HG02678 (cell line): ENCODE data around the gene STX8.
"Not testable (repeated sequence)": the region's sequence is repeated elsewhere in the genome, so short reads cannot be mapped to it uniquely, and the experiment has no call there.

ENCODE experiments used
- ATAC-seq: cut with Tn5 transposase; IDR thresholded peaks from one replicate; pipeline ENCODE4 v1.9.1; 2021; ENCODE audit warnings: mild to moderate bottlenecking, moderate library complexity; ENCODE audit not compliant: unreplicated experiment

STX8 gene

GRCh38 chr17:9355846-9356245 lies 219.8 kb downstream of the STX8 start:
- no peak for ATAC-seq

DNA sequence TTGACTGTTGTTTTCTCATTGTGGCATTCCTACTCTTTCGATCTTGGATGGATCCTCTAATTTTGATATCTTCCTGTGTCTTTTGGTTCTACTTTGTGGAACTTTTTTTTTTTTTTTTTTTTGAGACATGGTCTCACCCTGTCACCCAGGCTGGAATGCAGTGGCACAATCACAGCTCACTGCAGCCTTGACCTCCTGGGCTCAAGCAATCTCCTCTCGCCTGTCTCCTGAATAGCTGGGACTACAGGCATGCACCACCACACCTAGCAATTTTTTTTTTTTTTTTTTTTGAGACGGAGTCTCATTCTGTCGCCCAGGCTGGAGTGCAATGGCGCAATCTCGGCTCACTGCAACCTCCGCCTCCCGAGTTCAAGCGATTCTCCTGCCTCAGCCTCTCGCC lies 220.4 kb downstream of the STX8 start:
- ATAC-seq: not testable (repeated sequence)

- no peak for ATAC-seq
Observed at GRCh38 chr17:9350080-9350479, 225.5 kb downstream of the STX8 start.

DNA sequence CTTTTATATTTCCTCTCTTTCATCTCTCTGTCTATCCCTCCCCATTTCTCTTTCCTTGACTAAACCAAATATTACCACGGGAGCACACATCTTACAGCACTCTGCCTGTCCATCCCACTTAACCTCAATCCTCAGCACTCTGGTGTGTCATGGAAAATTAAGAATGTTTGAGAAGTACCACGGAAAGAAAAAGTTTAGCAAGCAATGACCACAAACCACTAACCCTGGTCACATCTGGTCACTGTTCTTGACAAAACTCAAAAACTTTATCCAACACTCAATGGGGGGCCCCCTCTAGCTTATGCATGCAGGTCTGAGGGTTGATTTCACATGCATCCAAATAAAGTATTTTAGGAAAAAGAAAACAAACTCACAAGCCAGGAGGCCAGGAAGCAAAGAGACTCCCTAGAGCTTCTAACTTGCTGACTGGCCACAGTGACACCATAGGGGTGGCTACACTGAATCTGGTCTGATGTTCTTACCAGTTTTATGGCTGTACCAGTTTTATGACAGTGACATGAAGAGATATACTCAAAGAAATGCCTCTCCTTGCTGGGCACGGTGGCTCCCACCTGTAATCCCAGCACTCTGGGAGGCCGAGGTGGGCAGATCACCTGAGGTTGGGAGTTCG lies 229.2 kb downstream of the STX8 start:
- ATAC-seq: no peak

DNA sequence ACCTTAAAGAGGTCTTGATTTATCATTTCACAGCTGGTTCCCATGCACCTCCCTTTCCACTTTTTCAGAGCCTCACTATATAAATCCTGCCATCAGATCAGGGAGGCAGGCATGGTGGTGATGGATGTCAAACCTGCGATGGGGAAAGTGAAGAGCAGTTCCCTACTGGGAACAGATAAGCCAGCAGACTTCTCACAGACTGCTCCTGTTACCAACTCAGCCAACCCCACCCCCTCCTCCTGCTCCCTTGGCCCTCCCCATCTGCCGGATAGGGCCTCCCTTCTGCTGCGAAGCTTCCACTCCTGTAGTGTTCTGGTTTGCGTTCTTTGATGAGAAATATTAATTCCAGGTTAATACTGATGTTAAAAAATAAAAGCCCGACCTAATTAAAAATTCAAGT lies 232.1 kb downstream of the STX8 start:
- ATAC-seq: no peak

GRCh38 chr17:9342225-9342624 lies 233.4 kb downstream of the STX8 start:
- no peak for ATAC-seq

DNA sequence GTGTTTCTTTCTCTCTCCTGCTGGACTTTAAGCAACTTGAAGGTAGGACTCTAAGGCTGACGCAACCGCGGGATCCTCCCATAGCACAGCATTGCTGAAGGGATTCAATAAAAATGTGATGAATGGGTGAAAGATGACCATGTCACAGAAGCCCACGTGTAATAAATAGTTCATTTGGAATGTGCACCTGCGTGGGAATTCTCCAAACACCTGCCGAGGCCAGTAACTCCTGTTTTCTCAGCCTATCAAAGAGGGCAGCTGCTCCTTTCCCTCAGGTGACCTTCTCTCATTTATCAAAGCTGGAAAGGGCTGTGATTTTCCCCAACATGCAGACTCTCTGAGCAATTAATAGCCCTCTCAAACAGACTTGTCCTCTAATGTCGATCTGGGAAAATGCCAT lies 235.7 kb downstream of the STX8 start:
- ATAC-seq: no peak

GRCh38 chr17:9339482-9339881 lies 236.1 kb downstream of the STX8 start:
- ATAC-seq: not testable (repeated sequence)

DNA sequence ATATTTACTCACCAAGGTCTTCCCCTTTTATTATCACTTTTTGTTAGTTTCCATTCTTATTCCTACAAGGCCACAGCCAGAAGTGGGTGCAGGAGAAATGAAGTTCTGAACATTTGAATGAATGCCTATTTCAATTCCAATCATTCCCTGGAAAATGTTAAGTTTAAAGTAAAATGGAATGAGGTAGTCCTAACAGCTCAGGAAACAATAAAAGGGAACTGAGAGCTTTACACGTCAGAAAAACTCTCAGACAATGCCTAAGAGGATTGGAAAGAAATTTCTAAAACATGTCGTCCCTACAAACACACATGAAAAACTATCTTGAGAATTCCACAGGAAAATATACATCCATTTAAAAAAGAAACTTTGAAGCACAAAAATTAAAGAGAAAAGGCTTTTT lies 238.8 kb downstream of the STX8 start:
- no peak for ATAC-seq

- no peak for ATAC-seq
Observed at GRCh38 chr17:9334536-9335446, 240.8 kb downstream of the STX8 start.

GRCh38 chr17:9332132-9332494 lies 243.5 kb downstream of the STX8 start:
- no peak for ATAC-seq

GRCh38 chr17:9331279-9332131 lies 244.1 kb downstream of the STX8 start:
- ATAC-seq: no peak

GRCh38 chr17:9330611-9331271 lies 244.9 kb downstream of the STX8 start:
- ATAC-seq: no peak

- ATAC-seq: no peak
Observed at GRCh38 chr17:9330141-9330540, 245.5 kb downstream of the STX8 start.

DNA sequence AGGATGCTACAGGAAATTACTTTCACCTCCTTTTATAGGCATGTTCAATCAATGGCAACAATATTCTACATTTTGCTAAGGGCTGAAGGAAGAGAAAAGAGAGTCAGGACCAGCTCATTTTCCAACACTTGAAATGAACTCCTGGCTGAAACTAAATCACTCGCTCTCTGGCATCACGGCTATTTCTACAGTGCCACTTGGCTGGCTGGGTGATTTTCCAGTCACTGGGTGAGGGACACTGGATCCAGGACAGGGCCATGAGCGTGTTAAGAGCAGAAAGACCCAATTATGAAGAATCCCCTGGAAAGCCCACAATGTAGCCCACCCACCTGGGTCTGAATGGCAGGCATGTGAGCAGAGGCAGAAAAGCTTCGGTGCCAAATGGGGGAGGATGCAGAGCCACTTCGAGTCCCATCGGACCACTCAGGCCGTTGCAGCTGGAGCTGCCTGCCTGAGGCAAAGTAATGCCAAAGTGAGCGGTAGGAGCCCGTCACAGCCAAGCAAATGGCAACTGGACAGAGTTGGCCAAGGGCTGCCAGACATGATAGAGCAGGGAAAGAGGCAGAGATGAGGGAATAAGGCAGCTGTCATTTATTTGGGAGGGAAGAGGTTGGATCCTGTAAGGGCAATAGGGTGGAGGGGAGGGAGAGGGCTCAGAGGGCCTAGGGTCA lies 246.2 kb downstream of the STX8 start:
- ATAC-seq: no peak

GRCh38 chr17:9324864-9325263 lies 250.8 kb downstream of the STX8 start:
- ATAC-seq: no peak

- ATAC-seq: no peak
Observed at GRCh38 chr17:9322326-9322725, 253.3 kb downstream of the STX8 start.

GRCh38 chr17:9321890-9322289 lies 253.7 kb downstream of the STX8 start:
- ATAC-seq: no peak

DNA sequence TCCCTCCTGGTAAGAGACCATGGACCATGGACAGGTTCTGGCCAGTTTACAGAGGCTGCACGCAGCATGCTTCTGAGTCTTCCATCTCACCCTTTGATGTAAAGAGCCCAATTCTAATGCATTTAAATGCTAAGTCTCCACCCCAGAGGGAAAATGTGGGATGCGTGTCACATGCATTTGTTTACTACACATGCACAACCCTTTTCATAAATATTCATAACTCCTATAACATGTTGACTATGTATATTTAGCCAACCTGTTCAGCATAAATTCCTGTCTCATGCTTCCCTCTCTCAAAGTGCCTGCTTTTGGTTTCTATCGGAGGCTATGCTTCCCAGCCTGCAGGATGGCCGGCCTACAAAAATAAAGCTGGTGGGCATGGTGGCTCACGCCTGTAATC lies 260.3 kb downstream of the STX8 start:
- no peak for ATAC-seq

DNA sequence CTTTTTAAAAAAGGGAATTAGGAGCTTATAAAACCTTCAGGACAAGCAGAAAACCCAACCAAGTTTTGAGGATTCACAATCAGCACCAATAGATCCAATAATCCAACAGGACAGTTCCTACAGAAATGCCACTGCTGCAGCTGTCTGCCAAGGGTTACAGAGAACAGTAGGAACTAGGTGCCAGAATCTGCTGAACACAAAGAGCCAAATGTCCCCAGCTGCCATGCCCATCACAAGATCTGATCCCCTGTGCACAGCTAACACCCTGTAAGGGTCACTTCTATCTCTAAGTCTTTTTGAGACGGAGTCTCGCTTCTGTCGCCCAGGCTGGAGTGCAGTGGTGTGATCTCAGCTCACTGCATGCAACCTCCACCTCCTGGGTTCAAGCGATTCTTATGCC lies 262.3 kb downstream of the STX8 start:
- no peak for ATAC-seq
